Measurements from ENCODE around the gene NFKB2.

NFKB2 gene

GRCh38 chr10:102424916-102425315 lies 29.4 kb downstream of the NFKB2 start:
- DNase-seq = no peak

- DNase-seq = no peak
These were observed 29.9 kb downstream of the NFKB2 start for GRCh38 chr10:102425444-102425843.

GRCh38 chr10:102426803-102427287 lies 31.3 kb downstream of the NFKB2 start:
- DNase-seq = no peak

- no peak for DNase-seq
These were observed 34.0 kb downstream of the NFKB2 start for GRCh38 chr10:102429468-102429867.

GRCh38 chr10:102431452-102432124 lies 36.1 kb downstream of the NFKB2 start:
- DNase-seq = no peak

- DNase-seq = peak; percentile 88 to 96
These were observed 36.9 kb downstream of the NFKB2 start, which contains the start of gene CUEDC2 for GRCh38 chr10:102432162-102432950. CUEDC2 (minus strand) TSS chr10:102432574; CDS start chr10:102425188, 7,386 bp downstream.

GRCh38 chr10:102433619-102434046 lies 38.1 kb downstream of the NFKB2 start:
- DNase-seq = no peak

GRCh38 chr10:102434394-102435132 lies 39.1 kb downstream of the NFKB2 start:
- DNase-seq = no peak

GRCh38 chr10:102435133-102435497 lies 39.6 kb downstream of the NFKB2 start:
- no peak for DNase-seq

- peak; percentile 54 to 67 for DNase-seq
These were observed 40.2 kb downstream of the NFKB2 start for GRCh38 chr10:102435529-102436233.

- DNase-seq = no peak
These were observed 40.8 kb downstream of the NFKB2 start for GRCh38 chr10:102436312-102436711.

- DNase-seq = no peak
These were observed 42.0 kb downstream of the NFKB2 start for GRCh38 chr10:102437515-102437914.

- no peak for DNase-seq
These were observed 42.9 kb downstream of the NFKB2 start for GRCh38 chr10:102438374-102438773.

- no peak for DNase-seq
These were observed 49.3 kb downstream of the NFKB2 start for GRCh38 chr10:102444851-102445250.

- peak; percentile 87 to 88 for DNase-seq
These were observed 54.0 kb downstream of the NFKB2 start for GRCh38 chr10:102449321-102450123.

- no peak for DNase-seq
These were observed 54.5 kb downstream of the NFKB2 start for GRCh38 chr10:102450124-102450373.

- DNase-seq = peak; percentile 78 to 84
These were observed 55.0 kb downstream of the NFKB2 start for GRCh38 chr10:102450374-102451104.

GRCh38 chr10:102451105-102451969 lies 55.8 kb downstream of the NFKB2 start, which contains the start of gene C10orf95:
C10orf95 (minus strand) TSS chr10:102451543; CDS start chr10:102451093, 450 bp downstream.
- DNase-seq = peak in 1 of 2 donors; percentile 3

Measured in activated CD4-positive, alpha-beta T cell treated with anti-CD3 and anti-CD28 coated beads for 4 hours (primary cell).